GM21528 (cell line): ENCODE measurements around the gene MRPS27.

Experiments used
- ATAC-seq: cut with Tn5 transposase; IDR thresholded peaks from one replicate; pipeline ENCODE4 v1.9.1; 2021; ENCODE audit warnings: mild to moderate bottlenecking, moderate library complexity; ENCODE audit not compliant: unreplicated experiment, low FRiP score

MRPS27 gene

DNA sequence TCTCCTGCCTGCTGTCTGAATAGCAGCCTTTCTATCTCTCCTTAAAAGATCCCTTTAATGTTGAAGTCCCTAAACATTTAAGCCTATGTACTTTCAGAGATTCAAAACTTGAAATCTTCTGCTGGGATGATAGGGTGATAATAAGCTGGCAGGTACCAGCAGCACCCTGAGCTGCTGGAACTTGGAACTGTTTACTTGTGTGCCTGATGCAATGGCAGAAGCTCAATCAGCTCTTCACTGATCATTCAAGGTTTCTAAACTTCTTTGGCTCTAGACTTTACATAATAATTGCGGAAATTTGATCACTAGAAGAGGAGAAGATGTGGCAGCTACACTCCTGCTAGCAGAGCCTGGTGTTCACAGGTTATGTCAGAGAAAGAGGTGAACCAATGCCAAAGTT is 27.6 kb downstream of the MRPS27 start:
- no peak for ATAC-seq

DNA sequence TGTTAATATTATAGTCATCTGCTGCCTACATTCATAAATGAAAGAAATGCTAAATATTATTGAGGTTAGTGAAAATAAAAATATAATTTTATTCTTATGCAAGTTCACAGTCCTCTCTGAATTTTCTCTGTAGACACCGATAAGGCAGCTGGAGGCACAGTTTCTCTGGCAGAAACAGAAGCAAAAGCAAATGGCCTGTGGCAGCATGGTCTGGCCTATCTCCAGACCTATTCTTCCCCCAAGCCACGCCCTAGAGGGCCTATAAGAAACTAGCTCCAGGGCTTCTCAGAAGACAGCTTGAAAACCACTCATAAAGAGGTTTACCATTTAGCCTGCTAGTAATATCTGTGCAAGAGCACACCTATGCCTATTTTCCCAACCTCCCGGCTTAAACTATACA is 28.4 kb downstream of the MRPS27 start:
- no peak for ATAC-seq

- no peak for ATAC-seq
Measured at GRCh38 chr5:72290356-72291133, 29.5 kb downstream of the MRPS27 start.

- no peak for ATAC-seq
Measured at GRCh38 chr5:72288924-72289323, 31.1 kb downstream of the MRPS27 start.

- no peak for ATAC-seq
Measured at GRCh38 chr5:72286798-72287197, 33.2 kb downstream of the MRPS27 start.

GRCh38 chr5:72285424-72285821 is 34.6 kb downstream of the MRPS27 start:
- ATAC-seq, result no peak

GRCh38 chr5:72284559-72285423 is 35.2 kb downstream of the MRPS27 start:
- no peak for ATAC-seq

DNA sequence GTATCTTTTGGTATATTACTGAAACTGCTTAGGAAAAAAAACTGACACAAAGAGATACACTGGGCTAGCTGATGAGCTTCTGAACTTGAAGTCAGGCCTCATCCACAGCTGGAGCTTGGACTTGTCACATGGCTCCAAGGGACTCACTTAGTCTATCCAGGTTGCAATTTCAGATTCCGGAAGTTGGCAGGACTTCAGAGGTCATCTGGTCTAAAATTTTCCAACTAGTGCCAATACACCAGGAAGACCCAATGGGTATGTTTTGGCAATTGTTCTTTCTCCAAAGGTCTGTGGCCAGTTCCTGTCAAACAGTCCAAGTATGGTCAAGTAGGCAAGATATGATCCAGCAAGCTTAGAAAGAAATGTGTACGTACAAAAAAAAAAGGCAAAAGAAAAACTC is 36.7 kb downstream of the MRPS27 start:
- ATAC-seq, result no peak

GRCh38 chr5:72282878-72283277 is 37.2 kb downstream of the MRPS27 start:
- no peak for ATAC-seq

DNA sequence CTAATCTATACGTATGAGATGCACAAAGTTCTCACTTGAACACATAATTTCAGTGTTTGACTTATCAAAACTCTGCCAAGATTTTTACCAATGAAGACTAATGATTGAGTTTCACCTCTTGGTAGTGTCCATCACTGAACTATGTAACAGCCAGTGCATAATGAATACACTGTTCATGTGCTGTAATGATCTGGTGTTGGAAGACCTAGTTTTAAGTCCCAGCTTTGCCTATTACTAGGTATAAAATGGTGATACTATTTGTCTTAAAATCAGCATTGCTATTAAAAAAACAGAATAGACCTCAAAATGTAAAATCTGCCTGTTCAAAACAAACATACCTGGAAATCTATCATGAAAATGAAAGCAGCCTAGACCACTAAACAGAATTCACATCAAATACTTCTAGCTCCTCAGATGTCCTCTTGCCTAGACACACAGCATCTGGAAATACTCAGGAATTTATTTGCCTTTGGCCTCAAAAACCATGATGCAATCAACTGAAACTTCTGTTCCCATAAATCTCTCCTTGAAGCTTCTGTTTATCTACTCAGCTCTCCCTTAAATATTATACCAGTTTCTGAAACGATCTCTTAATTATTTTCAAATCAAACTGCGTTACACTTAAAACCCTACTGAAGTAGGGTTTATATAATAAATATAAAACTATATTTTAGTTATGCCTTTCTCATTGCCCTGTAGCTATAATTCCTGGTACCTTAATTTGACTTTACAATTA is 38.1 kb downstream of the MRPS27 start:
- no peak for ATAC-seq

GRCh38 chr5:72281430-72281763 is 38.6 kb downstream of the MRPS27 start:
- ATAC-seq, result no peak

- ATAC-seq, result no peak
Measured at GRCh38 chr5:72280581-72281069, 39.4 kb downstream of the MRPS27 start.

DNA sequence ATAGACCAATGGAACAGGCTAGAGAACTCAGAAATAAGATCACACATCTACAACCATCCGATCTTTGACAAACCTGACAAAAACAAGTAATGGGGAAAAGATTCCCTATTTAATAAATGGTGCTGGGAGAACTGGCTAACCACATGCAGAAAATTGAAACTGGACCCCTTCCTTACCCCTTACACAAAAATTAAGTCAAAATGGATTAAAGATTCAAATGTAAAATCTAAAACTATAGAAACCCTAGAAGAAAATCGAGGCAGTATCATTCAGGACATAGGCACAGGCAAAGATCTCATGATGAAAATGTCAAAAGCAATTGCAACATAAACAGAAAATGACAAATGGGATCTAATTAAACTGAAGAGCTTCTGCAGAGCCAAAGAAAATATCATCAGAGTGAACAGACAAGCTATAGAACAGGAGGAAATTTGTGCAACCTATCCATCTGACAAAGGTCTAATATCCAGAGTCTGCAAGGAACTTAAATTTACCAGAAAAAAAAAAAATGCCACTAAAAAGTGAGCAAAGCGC is 43.8 kb downstream of the MRPS27 start:
- no peak for ATAC-seq

GRCh38 chr5:72273547-72273946 is 46.5 kb downstream of the MRPS27 start:
- ATAC-seq, result no peak

GRCh38 chr5:72272398-72272797 is 47.6 kb downstream of the MRPS27 start:
- no peak for ATAC-seq

DNA sequence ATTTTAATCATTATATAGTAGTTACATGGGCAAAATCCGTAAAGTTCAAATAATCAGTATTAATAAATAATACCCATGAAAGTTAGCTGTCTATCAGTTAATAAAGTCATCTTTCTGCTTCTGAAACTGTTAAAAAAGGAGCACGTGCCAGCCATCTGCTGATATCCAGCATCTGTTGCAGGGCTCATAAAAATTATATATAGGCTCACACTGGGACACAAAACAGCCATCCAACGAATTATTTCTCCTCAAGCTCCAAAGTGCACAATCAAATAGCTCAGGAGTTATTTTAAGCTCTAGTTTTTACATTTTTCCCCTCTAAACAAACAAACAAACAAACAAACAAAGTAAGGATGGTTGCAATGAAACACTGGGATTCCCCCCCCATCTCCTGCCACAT is 48.3 kb downstream of the MRPS27 start:
- no peak for ATAC-seq

GRCh38 chr5:72270037-72270436 is 50.0 kb downstream of the MRPS27 start:
- no peak for ATAC-seq

DNA sequence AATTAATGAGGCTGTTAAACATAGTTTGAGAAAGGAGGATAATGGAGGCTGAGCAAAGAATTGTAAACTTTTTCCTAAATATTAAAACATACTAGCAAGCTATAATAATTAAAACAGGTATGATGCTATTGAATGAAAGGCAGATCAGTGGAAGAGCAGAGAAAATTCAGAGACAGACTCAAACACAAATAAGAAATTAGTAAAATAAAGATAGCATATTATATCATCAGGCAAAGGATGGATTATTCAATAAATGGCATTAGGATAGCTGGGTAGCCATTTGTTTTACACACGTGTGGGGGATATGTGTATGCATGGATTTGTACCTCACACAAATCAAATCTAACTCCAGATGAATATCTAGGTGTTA is 50.6 kb downstream of the MRPS27 start:
- ATAC-seq, result no peak

GRCh38 chr5:72268753-72269410 is 51.2 kb downstream of the MRPS27 start:
- no peak for ATAC-seq

GRCh38 chr5:72268260-72268659 is 51.8 kb downstream of the MRPS27 start:
- no peak for ATAC-seq
